HG03460 (cell line): ENCODE results near the gene DYNC1LI2.

Experiments
- ATAC-seq: cut with Tn5 transposase; IDR thresholded peaks from one replicate; pipeline ENCODE4 v1.9.1; 2021; ENCODE audit not compliant: unreplicated experiment

The DYNC1LI2 gene

DNA sequence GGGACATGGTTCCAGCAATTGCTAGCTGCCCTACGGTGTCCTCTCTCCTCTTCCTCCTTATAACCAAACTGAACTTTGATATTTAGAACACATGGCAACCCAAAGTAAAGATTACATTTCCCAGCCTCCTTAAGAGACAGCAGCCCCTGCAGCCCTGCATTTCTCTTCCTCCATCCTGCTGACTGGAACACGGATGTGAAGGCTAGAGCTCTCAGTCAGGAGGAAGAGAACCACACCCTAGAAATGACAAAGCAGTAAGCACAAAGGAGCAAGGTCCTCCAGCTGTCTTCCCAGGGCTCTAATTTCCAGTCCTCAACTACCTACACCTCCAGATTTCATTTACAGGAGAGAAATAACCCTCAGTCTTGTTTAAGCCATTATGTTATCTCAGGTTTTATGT is 10.9 kb downstream of the DYNC1LI2 start:
- no peak for ATAC-seq

DNA sequence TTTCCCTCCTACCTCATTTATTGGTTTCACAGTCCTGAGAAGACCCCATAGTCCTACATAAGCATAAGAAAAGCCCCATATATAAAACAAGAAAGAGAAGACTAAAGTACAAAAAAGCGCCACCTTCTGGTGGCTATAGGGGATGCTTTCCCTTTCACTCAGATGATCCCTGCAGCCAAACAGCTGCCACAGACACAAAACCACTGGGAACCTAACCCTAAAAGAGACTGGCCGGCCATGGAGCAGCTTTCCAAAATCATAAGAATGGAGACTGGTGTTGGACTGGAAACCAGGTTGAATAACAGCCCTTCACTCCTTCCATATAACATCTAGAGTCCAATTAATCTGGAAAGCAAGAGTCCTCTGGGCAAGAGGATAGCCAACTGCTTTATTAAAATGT is 11.4 kb downstream of the DYNC1LI2 start:
- no peak for ATAC-seq

DNA sequence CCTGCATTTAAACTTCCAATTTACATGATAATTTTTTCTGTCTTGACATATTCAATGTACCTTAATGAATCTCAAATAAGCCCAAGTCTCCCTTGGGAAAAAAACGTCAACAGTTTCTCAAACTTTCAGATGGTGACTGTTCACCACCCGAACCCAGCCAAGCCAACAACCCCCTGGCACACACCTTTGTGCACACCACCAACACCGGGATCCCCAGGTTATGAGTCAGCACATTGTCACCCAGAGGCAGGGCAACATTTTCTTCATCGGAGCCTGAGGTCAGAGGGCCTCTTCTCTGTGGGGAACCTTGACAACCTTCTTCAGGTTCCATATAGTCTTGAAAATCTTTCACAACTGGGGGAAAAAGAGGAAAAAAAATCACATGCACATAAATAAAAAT is 15.5 kb downstream of the DYNC1LI2 start:
- no peak for ATAC-seq

DNA sequence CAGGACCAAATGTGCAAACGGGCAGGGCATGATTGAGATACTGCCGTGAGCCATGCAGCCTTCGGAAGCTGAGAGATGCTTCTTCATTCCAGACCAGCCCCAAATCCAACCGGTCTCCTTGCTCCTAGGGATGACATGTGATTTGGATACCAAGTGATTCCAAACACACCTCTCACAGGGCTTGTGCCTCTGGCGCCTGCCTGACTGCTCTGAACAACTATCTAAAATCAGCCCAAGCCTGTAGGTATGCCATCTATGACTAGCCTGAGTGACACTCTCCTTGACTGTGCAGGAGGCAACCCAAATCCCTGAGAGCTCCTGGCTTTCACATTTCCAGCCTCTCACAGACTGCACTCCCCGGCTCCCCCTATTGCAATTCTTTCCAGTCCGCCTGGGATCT is 20.3 kb downstream of the DYNC1LI2 start:
- no peak for ATAC-seq

DNA sequence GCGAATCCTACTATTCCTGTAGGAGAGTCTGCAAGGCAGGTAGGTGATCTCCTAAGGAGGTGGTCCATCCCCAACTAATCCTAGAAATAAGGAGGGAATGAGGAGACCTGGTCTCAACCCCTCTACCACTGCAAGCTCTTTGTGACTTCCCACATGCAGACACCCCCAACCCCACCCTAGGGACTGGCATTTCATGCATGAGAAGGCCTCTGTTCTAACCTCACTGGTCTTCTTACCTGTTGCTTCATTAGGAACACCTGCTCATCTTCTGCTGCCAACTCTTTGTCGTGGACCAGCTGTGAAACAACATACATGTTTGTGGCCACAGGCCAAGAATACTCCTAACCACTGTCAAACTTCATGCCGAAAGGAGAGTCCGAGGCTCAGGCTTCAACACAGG is 22.6 kb downstream of the DYNC1LI2 start:
- ATAC-seq = no peak

DNA sequence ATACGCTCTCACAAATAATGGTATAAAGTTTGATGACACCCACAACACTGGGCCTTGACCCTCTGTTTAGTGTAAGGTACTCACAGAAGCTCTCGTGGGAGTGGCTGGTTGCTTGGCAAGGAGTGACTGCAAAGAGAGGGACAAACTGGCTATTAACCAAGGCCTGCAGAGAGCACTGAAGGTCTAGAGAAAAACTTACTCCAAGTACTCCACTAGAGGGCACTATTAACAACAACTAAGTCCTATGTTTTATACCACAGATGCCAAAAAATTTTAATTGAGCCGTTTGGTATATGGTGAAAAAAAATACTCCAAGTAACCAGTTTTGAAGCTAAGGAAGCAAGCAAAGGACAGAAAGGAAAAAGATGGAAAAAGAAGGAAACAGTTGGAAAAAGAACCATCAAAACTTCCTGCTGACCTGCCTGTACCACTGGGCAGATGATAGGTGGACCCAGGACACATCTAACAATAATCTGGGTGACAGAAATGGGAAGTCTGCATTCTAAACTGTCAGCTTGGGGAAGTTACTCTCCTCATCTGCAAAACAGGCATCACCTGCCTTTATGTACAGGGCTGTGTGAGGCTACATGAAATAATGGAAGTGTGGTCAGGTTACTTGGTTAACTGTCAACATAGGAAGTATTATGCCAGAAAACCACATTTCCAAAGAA is 23.2 kb downstream of the DYNC1LI2 start:
- ATAC-seq = no peak

DNA sequence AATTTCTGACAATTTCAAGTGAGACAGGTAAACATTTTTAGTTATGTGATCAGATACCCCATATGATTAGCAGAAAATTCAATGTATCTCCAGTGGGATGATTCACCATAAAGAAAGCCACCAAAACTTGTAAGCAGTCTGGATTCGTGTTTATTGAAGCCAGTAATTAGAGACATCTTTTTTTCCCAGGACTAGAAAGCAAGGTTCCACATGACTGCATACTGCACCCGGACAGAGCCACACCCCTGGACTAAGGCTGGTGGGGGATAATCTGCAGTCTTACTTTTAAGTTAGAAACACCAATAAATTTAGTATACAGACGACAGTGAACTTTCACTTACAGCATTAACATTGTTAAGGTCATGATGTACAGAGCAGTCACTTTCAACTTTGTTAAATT is 30.6 kb downstream of the DYNC1LI2 start:
- no peak for ATAC-seq

DNA sequence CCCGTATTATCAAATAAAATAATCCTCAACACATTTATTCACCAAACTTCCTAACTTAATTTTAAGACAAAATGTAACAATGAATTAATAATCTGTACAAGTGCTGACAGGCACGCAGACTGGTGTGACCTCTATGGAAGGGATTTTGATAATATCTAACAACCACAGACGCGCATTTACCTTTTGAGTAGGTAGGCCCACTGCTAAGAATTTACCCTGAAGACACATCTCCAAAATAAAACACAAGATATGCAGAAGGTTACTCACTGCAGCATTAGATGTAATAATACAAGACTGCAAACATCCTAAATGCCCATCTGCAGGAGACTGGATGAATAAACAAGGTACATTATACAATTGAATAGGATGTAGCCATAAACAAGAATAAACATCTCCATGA is 32.2 kb downstream of the DYNC1LI2 start:
- ATAC-seq = no peak

DNA sequence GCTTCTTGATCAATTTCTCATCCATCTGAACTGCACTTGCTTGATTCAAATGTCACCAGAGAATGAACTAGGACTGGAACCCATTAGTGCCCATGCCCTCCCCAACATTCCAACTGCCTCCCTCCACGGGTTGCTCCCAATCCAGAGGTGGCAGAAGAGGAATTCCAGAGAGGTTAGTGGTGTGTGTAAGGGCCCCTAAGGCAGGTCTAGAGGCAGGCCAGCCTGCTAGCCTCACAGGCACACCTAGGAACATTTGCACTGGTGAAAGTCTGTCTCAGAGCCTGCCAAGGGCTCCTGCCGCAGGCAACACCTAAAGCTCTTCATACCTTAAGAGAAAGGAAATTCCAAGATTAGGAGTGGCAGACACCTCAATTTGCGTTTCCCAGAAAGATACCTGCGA is 33.6 kb downstream of the DYNC1LI2 start:
- ATAC-seq = no peak

DNA sequence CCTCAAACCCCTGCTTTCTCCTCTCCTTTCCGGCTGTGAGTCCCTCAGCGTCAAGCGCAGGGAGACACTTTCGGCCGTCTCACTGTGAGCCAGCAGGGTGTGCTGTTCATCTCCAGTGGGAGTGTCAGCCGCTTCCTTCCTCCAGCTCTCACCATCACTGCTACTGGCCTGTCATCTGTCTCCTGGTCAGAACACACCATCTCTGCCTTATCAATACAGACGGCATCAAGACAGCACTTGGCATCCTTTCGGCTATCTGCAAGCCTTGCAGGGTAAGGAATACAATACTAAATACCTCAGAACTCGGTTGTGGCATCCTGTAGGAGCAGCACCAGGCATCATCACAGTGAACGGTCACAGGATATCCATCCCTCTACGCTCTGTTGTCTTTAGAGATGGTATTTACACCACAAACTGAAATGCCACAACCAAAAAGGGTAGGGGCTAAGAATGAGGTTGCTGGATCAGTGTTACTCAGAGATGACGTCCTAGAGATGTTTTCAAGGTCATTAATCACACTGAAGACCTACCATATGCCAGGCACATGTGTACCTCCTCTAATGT is 34.2 kb downstream of the DYNC1LI2 start:
- ATAC-seq = no peak

DNA sequence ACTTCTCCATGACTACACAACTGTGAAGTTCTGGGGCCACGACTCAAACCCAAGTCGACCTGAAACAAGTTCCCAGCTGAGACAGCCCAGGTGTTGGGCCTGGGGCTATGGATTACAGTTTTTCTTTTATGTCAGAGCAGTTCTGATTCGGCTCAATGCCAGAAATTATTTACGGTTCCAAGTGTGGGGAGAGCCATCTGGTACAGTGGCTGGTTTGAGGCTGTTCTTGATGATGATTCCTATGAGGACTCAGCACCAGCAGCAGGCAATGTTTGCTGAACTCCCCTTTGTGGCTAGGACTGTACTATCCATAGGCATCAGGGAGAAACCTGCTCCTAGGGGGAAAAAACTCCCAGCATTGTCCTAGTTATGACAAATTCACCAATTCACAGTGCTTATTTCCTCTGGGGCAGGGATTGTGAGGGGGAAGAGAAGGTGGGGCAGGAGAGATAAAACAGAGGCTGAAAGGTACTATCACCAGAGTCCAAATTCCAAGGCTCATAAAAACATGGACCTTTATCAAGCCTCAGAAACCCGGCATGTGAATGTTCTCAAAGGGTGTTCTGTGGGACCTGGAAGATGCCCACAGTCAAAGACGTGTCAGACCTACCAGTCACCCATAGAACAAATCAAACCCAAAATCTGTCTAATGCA is 36.6 kb downstream of the DYNC1LI2 start:
- ATAC-seq = no peak

DNA sequence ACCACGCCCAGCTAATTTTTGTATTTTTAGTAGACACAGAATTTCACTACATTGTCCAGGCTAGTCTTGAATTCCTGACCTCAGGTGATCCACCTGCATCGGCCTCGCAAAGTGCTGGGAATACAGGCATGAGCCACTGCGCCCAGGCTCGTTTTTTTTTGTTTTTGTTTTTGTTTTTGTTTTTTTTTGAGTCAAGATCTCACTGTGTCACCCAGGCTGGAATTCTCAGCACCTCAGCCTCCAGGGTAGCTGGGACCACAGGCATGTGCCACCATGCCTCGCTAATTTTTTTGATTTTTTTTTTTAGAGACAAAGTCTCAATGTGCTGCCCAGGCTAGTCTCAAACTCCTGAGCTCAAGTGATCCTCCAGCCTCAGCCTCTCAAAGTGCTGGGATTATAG is 37.3 kb downstream of the DYNC1LI2 start:
- ATAC-seq = no peak

DNA sequence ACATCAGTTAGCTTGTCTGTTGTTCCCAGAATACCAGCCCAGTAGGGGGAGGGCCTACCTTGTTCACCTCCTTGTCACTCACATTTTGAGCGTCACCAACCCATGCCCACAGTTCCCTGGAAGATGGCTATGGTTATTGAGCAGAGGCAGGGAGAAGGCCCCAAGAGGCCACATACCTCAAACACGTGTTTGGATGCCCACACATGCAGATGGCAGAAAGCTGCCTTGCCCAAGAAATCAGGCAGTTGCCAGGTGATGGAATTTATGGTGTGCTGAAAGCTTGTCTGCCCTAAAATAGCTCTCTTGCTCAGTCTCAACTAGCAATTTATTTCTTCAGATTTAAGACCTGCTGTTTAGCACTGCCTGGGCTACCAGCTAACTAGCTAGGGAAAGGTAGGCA is 38.3 kb downstream of the DYNC1LI2 start:
- ATAC-seq = no peak

DNA sequence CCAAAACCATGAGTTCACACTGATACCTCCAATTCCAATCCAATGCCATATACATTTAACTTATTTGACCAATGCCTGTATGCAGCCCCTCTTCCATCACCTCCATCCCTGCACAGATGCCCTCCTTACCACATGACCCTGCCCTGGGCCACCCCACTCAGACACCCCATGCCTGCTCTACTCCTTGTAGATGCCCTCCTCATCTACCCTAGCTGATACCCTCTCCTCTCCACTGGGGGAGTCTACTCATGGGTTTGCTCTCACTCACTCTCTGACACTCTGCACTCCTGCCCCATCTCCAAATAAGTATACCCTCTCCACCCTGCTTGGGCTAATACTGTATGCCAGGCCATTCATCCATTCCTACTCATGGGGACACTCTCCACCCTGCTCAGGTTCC is 38.9 kb downstream of the DYNC1LI2 start:
- no peak for ATAC-seq

DNA sequence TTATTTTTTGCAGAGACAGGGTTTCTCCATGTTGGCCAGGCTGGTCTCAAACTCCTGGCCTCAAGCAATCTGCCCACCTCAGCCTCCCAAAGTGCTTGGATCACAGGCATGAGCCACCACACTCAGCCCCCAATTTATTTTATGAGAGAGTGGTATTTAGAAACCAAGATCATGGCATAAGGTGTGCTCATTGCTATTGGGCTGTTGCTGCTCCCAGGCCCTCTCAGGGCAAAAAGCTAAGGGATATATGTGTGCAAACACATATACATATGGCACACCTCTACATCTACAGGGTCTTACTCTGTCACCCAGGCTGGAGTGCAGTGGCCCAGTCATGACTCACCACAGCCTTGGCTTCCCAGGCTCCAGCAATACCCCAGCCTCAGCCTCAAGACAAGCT is 39.8 kb downstream of the DYNC1LI2 start:
- ATAC-seq = no peak

DNA sequence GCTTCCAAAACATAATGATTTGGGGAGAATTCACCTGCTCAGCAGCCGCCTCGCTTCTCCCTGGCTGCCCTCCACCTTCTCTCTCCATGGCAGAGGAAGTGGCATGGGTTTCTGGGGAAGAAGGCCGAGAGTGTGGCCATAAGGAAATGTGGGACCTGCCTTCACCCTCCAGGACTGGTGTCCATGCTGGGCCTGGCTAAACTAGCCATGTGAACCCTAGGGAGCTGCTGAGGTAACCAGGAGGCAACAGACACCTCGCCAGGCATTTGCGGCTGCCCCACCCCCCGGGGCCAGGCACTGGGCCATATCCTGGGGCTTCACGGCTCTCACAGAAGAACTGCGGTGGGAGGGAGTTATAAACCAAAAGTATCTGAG is 44.9 kb downstream of the DYNC1LI2 start:
- ATAC-seq = no peak

DNA sequence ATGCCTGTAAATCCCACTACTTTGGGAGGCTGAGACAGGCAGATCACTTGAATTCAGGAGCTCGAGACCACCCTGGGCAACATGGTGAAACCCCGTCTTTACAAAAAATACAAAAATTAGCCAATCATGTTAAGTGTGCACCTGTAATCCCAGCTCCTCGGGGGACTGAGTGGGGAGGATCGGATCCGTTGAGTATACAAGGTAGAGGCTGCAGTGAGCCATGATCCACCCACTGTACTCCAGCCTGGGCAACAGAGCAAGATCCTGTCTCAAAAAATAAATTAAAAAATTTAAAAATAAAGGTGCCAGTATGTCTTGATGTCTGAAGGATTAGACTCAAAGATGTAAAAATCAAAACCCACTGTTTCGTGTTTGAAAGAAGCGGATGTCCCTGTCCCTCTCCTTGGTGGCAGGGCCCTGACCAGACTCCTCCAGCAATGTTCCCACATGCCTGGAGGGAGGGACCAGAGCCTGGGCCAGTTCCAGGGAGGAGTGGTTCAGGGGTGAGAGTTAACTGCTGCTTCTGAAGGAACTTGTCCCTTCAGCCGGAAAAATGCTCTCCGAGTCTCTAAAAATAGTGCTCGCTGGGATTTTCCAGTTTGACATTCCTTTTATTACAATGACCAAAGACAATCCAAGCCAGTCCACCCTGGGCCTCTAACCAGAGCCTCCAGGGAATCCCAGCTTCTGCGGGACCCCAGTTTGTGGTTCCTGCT is 45.5 kb downstream of the DYNC1LI2 start:
- ATAC-seq = no peak

DNA sequence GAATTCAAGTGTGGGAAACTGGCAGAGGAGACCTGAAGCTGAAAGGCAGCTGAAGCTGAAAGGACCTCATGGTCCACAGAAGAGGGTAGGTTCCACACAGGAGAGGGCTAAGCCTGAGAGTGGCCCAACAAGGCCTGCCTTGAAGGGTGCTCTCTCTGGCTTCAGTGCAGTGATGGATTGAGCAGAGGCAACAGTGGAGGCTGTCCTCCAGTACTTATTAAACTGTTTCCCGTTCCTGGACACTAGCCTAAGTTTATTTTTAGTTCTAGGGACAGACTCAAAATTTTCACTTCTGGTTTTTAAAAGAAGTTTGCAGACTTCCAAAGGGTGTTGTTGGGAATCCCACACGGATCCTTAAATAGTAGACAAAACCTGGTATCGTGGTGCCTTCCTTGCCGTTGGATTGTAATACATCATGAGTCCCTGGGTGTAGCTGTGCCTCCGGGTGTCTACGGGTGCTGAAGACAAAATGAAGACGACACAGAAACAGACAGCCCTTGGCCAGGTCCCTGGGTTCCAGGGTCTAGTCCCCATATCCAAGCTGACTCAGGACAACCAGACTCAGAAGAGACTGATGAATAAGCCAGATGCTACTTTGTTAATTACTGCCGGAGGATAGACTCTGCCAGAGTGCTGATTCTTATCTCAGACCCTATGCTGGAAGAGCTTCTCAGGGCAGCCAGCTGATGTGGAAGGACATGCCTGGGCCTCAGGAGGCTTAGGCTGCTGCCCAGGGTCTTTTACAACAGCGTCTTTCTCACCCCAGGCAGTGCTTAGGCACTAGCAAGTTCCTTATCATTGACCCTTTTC is 47.8 kb downstream of the DYNC1LI2 start:
- ATAC-seq = no peak

DNA sequence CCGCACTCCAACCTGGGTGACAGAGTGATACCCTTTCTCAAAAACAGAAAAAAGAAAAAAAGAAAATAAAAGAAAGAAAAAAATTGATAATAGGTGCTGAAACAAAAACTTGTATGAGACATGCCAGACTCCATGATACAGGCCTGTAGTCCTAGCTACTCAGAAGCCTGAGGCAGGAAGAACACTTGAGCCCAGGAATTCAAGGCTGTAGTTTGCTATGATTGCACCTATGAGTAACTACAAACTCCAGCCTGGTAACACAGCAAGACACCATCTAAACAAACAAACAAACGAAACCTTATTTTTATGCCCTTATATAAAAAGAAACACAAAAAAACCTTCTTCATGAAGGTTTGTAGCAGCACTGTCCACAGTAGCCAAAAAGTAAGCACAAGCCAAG is 49.9 kb downstream of the DYNC1LI2 start:
- ATAC-seq = no peak

DNA sequence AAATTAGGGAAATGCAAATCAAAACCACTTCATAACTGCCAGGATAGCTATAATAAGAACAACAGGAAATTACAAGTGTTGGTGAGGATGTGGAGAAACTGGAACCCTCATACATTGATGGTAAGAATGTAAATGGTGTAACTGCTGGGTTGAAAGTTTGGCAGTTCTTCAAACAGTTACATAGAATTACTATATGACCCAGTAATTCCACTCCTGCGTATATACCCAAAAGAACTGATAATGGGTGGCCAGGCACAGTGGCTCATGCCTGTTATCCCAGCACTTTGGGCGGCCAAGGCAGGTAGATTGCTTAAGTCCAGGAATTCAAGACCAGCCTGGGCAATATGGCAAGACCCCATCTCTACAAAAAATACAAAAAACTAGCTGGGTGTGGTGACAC is 50.4 kb downstream of the DYNC1LI2 start:
- ATAC-seq = no peak

DNA sequence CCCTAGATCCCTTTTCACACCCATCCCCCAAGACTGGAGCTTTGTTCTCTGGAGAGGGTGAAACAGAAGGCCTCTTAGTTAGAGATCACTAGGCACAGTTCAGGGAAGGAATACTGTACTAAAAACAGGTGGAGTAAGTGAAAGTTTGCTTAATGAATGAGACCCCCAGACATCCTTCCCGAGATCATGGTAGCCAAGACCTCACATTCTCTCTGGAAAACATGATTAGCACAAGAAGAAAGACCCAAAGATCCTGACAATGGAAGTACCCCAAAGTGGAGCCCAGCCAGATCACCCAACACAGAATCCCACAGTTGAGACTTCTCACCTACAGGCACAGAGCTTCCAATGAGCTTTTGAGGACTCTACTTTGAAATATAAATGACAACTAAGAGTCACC is 51.5 kb downstream of the DYNC1LI2 start:
- no peak for ATAC-seq
